SK-N-SH treated with all-trans-retinoic acid at 6 μM for 48 hours (cell line): Measurements from ENCODE around the gene SFXN5.

Experiments used
- ATAC-seq: fragments of 200-7000 bp; cut with Tn5 transposase; 3 replicates; pipeline ENCODE4 v1.9.1; 2020; ENCODE audit warnings: mild to moderate bottlenecking, moderate library complexity
- ARNTL ChIP-seq: fragments of 450-650 bp; formaldehyde crosslinking; IDR thresholded peaks from 2 replicates; pipeline ENCODE4 v1.5.0; 2020; ENCODE audit warnings: low read depth, mild to moderate bottlenecking, moderate library complexity, borderline replicate concordance
- BACH2 ChIP-seq: fragments of 250-450 bp; sonication (Bioruptor Pico); IDR thresholded peaks from 2 replicates; pipeline ENCODE4 v1.9.0; 2021; ENCODE audit warnings: mild to moderate bottlenecking, borderline replicate concordance
- CREB5 ChIP-seq: fragments of 250-450 bp; sonication (Bioruptor Pico); IDR thresholded peaks from 2 replicates; pipeline ENCODE4 v1.5.1; 2020; ENCODE audit warnings: low read depth, mild to moderate bottlenecking, moderate library complexity
- CSDC2 ChIP-seq: fragments of 250-450 bp; sonication (Bioruptor Pico); IDR thresholded peaks from 2 replicates; pipeline ENCODE4 v1.5.0; 2020; ENCODE audit warnings: mild to moderate bottlenecking, moderate library complexity
- GLIS3 ChIP-seq: fragments of 250-450 bp; sonication (Bioruptor Pico); IDR thresholded peaks from 2 replicates; pipeline ENCODE4 v1.5.0; 2020; ENCODE audit warnings: mild to moderate bottlenecking, moderate library complexity
- ISL1 ChIP-seq: fragments of 250-450 bp; sonication (Bioruptor Pico); IDR thresholded peaks from 2 replicates; pipeline ENCODE4 v2.1.2; 2022; ENCODE audit warnings: mild to moderate bottlenecking, moderate library complexity
- POU6F1 ChIP-seq: fragments of 250-450 bp; sonication (Bioruptor Pico); IDR thresholded peaks from 2 replicates; pipeline ENCODE4 v1.8.0; 2021; ENCODE audit warnings: low read depth, mild to moderate bottlenecking, moderate library complexity, borderline replicate concordance
- PPARA ChIP-seq: fragments of 250-450 bp; sonication (Bioruptor Pico); IDR thresholded peaks from 2 replicates; pipeline ENCODE4 v1.5.0; 2020; ENCODE audit warnings: mild to moderate bottlenecking, borderline replicate concordance
- RARB ChIP-seq: fragments of 250-450 bp; sonication (Bioruptor Pico); IDR thresholded peaks from 2 replicates; pipeline ENCODE4 v1.8.0; 2021; ENCODE audit warnings: mild to moderate bottlenecking, moderate library complexity
- SNAI2 ChIP-seq: fragments of 250-450 bp; sonication (Bioruptor Pico); IDR thresholded peaks from 2 replicates; pipeline ENCODE4 v1.5.0; 2020; ENCODE audit warnings: mild to moderate bottlenecking, moderate library complexity
- TOX ChIP-seq: fragments of 250-450 bp; sonication (Bioruptor Pico); IDR thresholded peaks from 2 replicates; pipeline ENCODE4 v1.8.0; 2021; ENCODE audit warnings: mild to moderate bottlenecking, moderate library complexity, borderline replicate concordance
- ZFP3 ChIP-seq: fragments of 250-450 bp; sonication (Bioruptor Pico); IDR thresholded peaks from 2 replicates; pipeline ENCODE4 v1.5.0; 2020; ENCODE audit warnings: mild to moderate bottlenecking, moderate library complexity
- ZFP30 ChIP-seq: fragments of 450-650 bp; formaldehyde crosslinking; IDR thresholded peaks from 2 replicates; pipeline ENCODE4 v1.5.0; 2022; ENCODE audit warnings: mild to moderate bottlenecking, moderate library complexity
- ZNF70 ChIP-seq: fragments of 450-650 bp; formaldehyde crosslinking; IDR thresholded peaks from 2 replicates; pipeline ENCODE4 v1.5.0; 2020; ENCODE audit warnings: mild to moderate bottlenecking, moderate library complexity
- ZNF8 ChIP-seq: fragments of 450-650 bp; formaldehyde crosslinking; IDR thresholded peaks from 2 replicates; pipeline ENCODE4 v1.5.0; 2020; ENCODE audit warnings: mild to moderate bottlenecking, moderate library complexity
- TF ChIP-seq, protein P1 (sequence below): fragments of 250-450 bp; sonication (Bioruptor Pico); IDR thresholded peaks from 2 replicates; pipeline ENCODE4 v1.8.0; 2020; ENCODE audit warnings: mild to moderate bottlenecking, moderate library complexity, borderline replicate concordance
- TF ChIP-seq, protein P2 (sequence below): fragments of 250-450 bp; sonication (Bioruptor Pico); IDR thresholded peaks from 2 replicates; pipeline ENCODE4 v1.5.1; 2021; ENCODE audit warnings: mild to moderate bottlenecking, moderate library complexity
- TF ChIP-seq, protein P3 (sequence below): fragments of 250-450 bp; sonication (Bioruptor Pico); IDR thresholded peaks from 2 replicates; pipeline ENCODE4 v1.5.0; 2020; ENCODE audit warnings: mild to moderate bottlenecking, moderate library complexity

Gene SFXN5

GRCh38 chr2:73053316-73054114 lies 18.0 kb downstream of the SFXN5 start:
- ATAC-seq: no peak
- no peak for TF ChIP-seq ZNF70
- TF ChIP-seq, protein P1, sequence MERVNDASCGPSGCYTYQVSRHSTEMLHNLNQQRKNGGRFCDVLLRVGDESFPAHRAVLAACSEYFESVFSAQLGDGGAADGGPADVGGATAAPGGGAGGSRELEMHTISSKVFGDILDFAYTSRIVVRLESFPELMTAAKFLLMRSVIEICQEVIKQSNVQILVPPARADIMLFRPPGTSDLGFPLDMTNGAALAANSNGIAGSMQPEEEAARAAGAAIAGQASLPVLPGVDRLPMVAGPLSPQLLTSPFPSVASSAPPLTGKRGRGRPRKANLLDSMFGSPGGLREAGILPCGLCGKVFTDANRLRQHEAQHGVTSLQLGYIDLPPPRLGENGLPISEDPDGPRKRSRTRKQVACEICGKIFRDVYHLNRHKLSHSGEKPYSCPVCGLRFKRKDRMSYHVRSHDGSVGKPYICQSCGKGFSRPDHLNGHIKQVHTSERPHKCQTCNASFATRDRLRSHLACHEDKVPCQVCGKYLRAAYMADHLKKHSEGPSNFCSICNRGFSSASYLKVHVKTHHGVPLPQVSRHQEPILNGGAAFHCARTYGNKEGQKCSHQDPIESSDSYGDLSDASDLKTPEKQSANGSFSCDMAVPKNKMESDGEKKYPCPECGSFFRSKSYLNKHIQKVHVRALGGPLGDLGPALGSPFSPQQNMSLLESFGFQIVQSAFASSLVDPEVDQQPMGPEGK (CRISPR knock-in tag): no peak
- no peak for TF ChIP-seq ARNTL (CRISPR knock-in tag)
- TF ChIP-seq ZNF8 (CRISPR knock-in tag): no peak
- no peak for TF ChIP-seq RARB
- no peak for TF ChIP-seq ZFP30 (CRISPR knock-in tag)
- no peak for TF ChIP-seq CREB5 (CRISPR knock-in tag)
- TF ChIP-seq, all 23 proteins: peak for 0

DNA sequence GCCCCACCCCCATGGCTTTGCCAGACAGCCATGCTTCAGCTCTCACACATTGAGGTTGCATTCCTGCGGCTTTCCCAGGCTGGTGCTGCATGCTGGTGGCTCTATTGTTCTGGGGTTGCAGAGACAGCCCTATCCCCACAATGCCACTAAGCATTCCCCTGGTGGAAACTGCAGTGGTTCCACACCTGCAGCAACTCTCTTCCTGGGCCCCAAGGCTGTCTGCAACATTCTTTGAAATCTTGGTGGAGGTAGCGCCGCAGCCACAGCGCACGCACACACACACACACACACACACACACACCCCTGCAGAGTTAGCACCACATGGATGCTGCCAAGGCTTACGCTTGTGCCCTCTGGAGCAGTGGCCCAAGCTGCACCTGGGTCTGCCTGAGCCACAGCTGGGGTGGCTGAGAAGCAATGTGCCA lies 21.4 kb downstream of the SFXN5 start:
- TF ChIP-seq POU6F1 (CRISPR knock-in tag) (no peak), ISL1 (CRISPR knock-in tag) (no peak), ZNF70 (no peak), CSDC2 (CRISPR knock-in tag) (no peak), CREB5 (CRISPR knock-in tag) (no peak)
- TF ChIP-seq, protein P2, sequence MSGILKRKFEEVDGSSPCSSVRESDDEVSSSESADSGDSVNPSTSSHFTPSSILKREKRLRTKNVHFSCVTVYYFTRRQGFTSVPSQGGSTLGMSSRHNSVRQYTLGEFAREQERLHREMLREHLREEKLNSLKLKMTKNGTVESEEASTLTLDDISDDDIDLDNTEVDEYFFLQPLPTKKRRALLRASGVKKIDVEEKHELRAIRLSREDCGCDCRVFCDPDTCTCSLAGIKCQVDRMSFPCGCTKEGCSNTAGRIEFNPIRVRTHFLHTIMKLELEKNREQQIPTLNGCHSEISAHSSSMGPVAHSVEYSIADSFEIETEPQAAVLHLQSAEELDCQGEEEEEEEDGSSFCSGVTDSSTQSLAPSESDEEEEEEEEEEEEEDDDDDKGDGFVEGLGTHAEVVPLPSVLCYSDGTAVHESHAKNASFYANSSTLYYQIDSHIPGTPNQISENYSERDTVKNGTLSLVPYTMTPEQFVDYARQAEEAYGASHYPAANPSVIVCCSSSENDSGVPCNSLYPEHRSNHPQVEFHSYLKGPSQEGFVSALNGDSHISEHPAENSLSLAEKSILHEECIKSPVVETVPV (CRISPR knock-in tag): no peak
- no peak for ATAC-seq

GRCh38 chr2:73043929-73044832 lies 27.3 kb downstream of the SFXN5 start:
- no peak for ATAC-seq
- TF ChIP-seq TOX (CRISPR knock-in tag) (no peak), SNAI2 (CRISPR knock-in tag) (no peak), ZNF8 (CRISPR knock-in tag) (no peak), ZFP30 (CRISPR knock-in tag) (no peak), POU6F1 (CRISPR knock-in tag) (no peak), PPARA (CRISPR knock-in tag) (no peak), ARNTL (CRISPR knock-in tag) (no peak), BACH2 (no peak), GLIS3 (CRISPR knock-in tag) (no peak), ZFP3 (no peak)
- TF ChIP-seq, protein P2 (CRISPR knock-in tag): no peak
- TF ChIP-seq, protein P3, sequence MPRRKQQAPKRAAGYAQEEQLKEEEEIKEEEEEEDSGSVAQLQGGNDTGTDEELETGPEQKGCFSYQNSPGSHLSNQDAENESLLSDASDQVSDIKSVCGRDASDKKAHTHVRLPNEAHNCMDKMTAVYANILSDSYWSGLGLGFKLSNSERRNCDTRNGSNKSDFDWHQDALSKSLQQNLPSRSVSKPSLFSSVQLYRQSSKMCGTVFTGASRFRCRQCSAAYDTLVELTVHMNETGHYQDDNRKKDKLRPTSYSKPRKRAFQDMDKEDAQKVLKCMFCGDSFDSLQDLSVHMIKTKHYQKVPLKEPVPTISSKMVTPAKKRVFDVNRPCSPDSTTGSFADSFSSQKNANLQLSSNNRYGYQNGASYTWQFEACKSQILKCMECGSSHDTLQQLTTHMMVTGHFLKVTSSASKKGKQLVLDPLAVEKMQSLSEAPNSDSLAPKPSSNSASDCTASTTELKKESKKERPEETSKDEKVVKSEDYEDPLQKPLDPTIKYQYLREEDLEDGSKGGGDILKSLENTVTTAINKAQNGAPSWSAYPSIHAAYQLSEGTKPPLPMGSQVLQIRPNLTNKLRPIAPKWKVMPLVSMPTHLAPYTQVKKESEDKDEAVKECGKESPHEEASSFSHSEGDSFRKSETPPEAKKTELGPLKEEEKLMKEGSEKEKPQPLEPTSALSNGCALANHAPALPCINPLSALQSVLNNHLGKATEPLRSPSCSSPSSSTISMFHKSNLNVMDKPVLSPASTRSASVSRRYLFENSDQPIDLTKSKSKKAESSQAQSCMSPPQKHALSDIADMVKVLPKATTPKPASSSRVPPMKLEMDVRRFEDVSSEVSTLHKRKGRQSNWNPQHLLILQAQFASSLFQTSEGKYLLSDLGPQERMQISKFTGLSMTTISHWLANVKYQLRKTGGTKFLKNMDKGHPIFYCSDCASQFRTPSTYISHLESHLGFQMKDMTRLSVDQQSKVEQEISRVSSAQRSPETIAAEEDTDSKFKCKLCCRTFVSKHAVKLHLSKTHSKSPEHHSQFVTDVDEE (CRISPR knock-in tag): no peak
